ENCODE measurements around the gene CCDC192.

Gene CCDC192

GRCh38 chr5:127851964-127852363 is 148.8 kb downstream of the CCDC192 start:
- DNase-seq: no peak

GRCh38 chr5:127854520-127854919 is 151.3 kb downstream of the CCDC192 start:
- DNase-seq: no peak

GRCh38 chr5:127856292-127856691 is 153.1 kb downstream of the CCDC192 start:
- DNase-seq: no peak

- DNase-seq: no peak
Observed at GRCh38 chr5:127858116-127858784, 155.1 kb downstream of the CCDC192 start.

GRCh38 chr5:127860291-127860690 is 157.1 kb downstream of the CCDC192 start:
- DNase-seq: no peak

- no peak for DNase-seq
Observed at GRCh38 chr5:127863161-127863560, 160.0 kb downstream of the CCDC192 start.

- DNase-seq: no peak
Observed at GRCh38 chr5:127863610-127864395, 160.6 kb downstream of the CCDC192 start.

- no peak for DNase-seq
Observed at GRCh38 chr5:127864511-127864910, 161.3 kb downstream of the CCDC192 start.

GRCh38 chr5:127865273-127865672 is 162.1 kb downstream of the CCDC192 start:
- DNase-seq: no peak

GRCh38 chr5:127867022-127867783 is 164.0 kb downstream of the CCDC192 start:
- no peak for DNase-seq

GRCh38 chr5:127870914-127871313 is 167.7 kb downstream of the CCDC192 start:
- DNase-seq: no peak

- DNase-seq: no peak
Observed at GRCh38 chr5:127871503-127872153, 168.4 kb downstream of the CCDC192 start.

GRCh38 chr5:127872494-127872893 is 169.3 kb downstream of the CCDC192 start:
- no peak for DNase-seq

- DNase-seq: no peak
Observed at GRCh38 chr5:127875235-127876021, 172.2 kb downstream of the CCDC192 start.

GRCh38 chr5:127876384-127876783 is 173.2 kb downstream of the CCDC192 start:
- no peak for DNase-seq

- no peak for DNase-seq
Observed at GRCh38 chr5:127878174-127878750, 175.1 kb downstream of the CCDC192 start.

GRCh38 chr5:127884416-127884815 is 181.2 kb downstream of the CCDC192 start:
- no peak for DNase-seq

GRCh38 chr5:127885176-127885575 is 182.0 kb downstream of the CCDC192 start:
- no peak for DNase-seq

GRCh38 chr5:127886081-127886480 is 182.9 kb downstream of the CCDC192 start:
- DNase-seq: no peak

GRCh38 chr5:127887282-127887681 is 184.1 kb downstream of the CCDC192 start:
- DNase-seq: no peak

GRCh38 chr5:127891942-127892341 is 188.8 kb downstream of the CCDC192 start:
- no peak for DNase-seq

All from activated CD8-positive, alpha-beta memory T cell treated with anti-CD3 and anti-CD28 coated beads, Interleukin-2, amount 50 U/mL, for 48 hours (primary cell).